ENCODE data around the gene BBOF1. TPM values are rescaled to one million over a fixed set of nuclear protein-coding genes. Genes with fewer than 3 reads are reported as not detected.

The BBOF1 gene
- total and polyA plus RNA-seq, 3 experiments from 2014 or later: 1.3 to 4.9 (median 1.9) TPM

GRCh38 chr14:74065746-74066575 lies 46.8 kb downstream of the BBOF1 start:
- no peak for DNase-seq
- Histone ChIP-seq H3K4me3 (ENCODE audit: low read length) (no peak overlapping the region), H3K36me3 (ENCODE audit: insufficient read depth, low read length) (peaks cover 5% of the 10 kb centered on the region), H3K9me3 (ENCODE audit: low read length) (no peaks in the 10 kb centered on the region), H3K27me3 (ENCODE audit: insufficient read depth, low read length, poor library complexity, severe bottlenecking) (no peaks in the 10 kb centered on the region), H3K27ac (ENCODE audit: low read depth, low read length) (no peak overlapping the region), H3K4me1 (ENCODE audit: insufficient read depth, low read length) (no peaks in the 10 kb centered on the region)
- CTCF ChIA-PET: no interaction called here
- Mint-ChIP-seq H3K4me3 (no peak overlapping the region), H3K9me3 (no peaks in the 10 kb centered on the region), H3K27ac (no peak overlapping the region), H3K4me1 (no peaks in the 10 kb centered on the region), H3K36me3 (peaks cover 7 to 75% (median 10%) of the 10 kb centered on the region in 3 donors), H3K27me3 (no peaks in the 10 kb centered on the region)
- POLR2A ChIA-PET: no interaction called here

DNA sequence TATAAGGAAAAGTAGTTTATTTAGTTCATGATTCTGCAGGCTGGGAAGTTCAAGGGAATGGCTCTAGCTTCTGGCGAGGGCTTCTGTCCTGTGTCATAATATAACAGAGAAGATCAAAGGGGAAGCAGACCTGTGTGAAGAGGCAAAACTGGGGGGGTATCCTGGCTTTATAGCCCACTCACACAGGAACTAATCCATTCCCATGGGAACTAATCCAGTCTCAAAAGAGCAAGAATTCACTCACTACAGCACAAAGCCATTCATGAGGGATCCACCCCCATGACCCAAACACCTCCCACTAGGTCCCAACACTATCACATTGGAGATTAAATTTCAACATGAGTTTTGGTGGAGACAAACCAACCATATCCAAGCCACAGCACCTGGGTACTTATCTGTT lies 58.3 kb downstream of the BBOF1 start:
- POLR2A ChIA-PET: no interaction called here
- CTCF ChIA-PET: no interaction called here
- Histone ChIP-seq H3K27me3 (ENCODE audit: insufficient read depth, low read length, poor library complexity, severe bottlenecking) (no peaks in the 10 kb centered on the region), H3K27ac (ENCODE audit: low read depth, low read length) (no peak overlapping the region), H3K4me1 (ENCODE audit: insufficient read depth, low read length) (no peaks in the 10 kb centered on the region), H3K4me3 (ENCODE audit: low read length) (no peak overlapping the region), H3K36me3 (ENCODE audit: insufficient read depth, low read length) (peaks cover 3% of the 10 kb centered on the region), H3K9me3 (ENCODE audit: low read length) (no peaks in the 10 kb centered on the region)
- H3K4me1 Mint-ChIP-seq: peaks cover 0 to 6% (median 2%) of the 10 kb centered on the region in 3 donors
- H3K36me3 Mint-ChIP-seq: peaks cover 0 to 12% (median 7%) of the 10 kb centered on the region in 3 donors
- DNase-seq: no peak
- no peaks in the 10 kb centered on the region for H3K27me3 Mint-ChIP-seq
- H3K4me3 Mint-ChIP-seq: peak overlapping the region in 2 of 7 donors; percentile 4 to 28
- no peaks in the 10 kb centered on the region for H3K9me3 Mint-ChIP-seq
- peak overlapping the region in 1 of 8 donors; percentile 23 for H3K27ac Mint-ChIP-seq

DNA sequence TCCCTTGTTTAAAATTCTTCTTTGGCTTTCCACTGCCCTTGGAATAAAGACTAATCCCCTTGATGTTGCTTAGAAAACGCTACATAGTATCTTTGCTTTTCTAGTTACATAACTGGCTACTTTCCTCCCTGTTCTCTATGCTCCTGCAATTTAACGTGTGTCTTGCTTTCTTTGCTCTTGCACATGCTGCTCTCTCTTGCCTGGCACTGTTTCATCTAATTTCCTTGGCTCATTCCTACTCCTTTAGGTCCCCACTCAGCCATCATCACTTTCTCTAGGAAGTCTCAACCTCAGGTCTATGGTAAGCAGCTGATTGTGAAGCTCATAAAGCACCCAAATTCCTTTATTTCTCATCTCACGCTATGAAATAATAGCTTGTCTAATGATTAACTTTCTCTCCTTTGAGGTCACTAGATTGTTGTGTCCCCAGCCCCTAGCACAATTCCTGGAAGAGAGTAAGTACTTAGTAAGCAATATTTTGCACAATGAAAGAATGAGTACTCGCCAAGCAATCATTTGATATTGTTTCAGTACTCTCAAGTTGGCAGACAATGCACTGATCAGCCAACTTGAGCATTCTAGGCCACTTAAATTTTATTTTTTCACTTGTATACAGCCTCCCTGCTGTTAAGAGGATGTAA lies 61.8 kb downstream of the BBOF1 start:
- Histone ChIP-seq H3K4me1 (ENCODE audit: insufficient read depth, low read length) (peaks cover 19% of the 10 kb centered on the region), H3K9me3 (ENCODE audit: low read length) (no peaks in the 10 kb centered on the region), H3K4me3 (ENCODE audit: low read length) (no peak overlapping the region), H3K36me3 (ENCODE audit: insufficient read depth, low read length) (no peaks in the 10 kb centered on the region), H3K27me3 (ENCODE audit: insufficient read depth, low read length, poor library complexity, severe bottlenecking) (no peaks in the 10 kb centered on the region), H3K27ac (ENCODE audit: low read depth, low read length) (no peak overlapping the region)
- H3K27ac Mint-ChIP-seq: no peak overlapping the region
- H3K4me3 Mint-ChIP-seq: peak overlapping the region in 1 of 7 donors; percentile 2
- peaks cover 0 to 5% of the 10 kb centered on the region in 2 donors for H3K27me3 Mint-ChIP-seq
- ChIA-PET POLR2A (no interaction called here), CTCF (no interaction called here)
- peaks cover 0 to 10% (median 7%) of the 10 kb centered on the region in 3 donors for H3K36me3 Mint-ChIP-seq
- H3K4me1 Mint-ChIP-seq: peaks cover 26 to 32% (median 27%) of the 10 kb centered on the region in 3 donors
- H3K9me3 Mint-ChIP-seq: no peaks in the 10 kb centered on the region
- no peak for DNase-seq

DNA sequence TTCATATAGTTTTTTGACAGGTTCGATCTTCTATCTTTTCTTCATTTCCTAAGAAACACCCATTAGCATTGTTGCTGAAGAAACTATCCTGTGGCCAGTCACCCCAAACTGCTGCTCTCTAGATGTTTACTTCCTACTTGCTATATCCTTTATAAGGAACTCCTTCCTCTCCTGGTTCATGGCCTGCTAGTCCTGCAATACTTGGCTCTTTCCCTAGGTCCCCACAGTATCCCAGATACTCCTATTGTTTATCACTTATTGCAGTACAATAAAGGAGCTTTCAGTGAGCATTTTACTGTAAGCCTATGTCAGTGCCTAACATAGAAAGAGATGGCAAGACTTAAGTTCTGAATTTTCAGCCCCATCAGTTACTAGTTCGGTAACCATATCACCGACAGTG lies 62.3 kb downstream of the BBOF1 start:
- H3K4me1 Mint-ChIP-seq: peaks cover 29 to 35% (median 29%) of the 10 kb centered on the region in 3 donors
- no peaks in the 10 kb centered on the region for H3K9me3 Mint-ChIP-seq
- peaks cover 0 to 5% of the 10 kb centered on the region in 2 donors for H3K27me3 Mint-ChIP-seq
- H3K36me3 Mint-ChIP-seq: peaks cover 0 to 10% (median 7%) of the 10 kb centered on the region in 3 donors
- H3K4me3 Mint-ChIP-seq: no peak overlapping the region
- Histone ChIP-seq H3K27ac (ENCODE audit: low read depth, low read length) (no peak overlapping the region), H3K9me3 (ENCODE audit: low read length) (no peaks in the 10 kb centered on the region), H3K4me1 (ENCODE audit: insufficient read depth, low read length) (peaks cover 25% of the 10 kb centered on the region), H3K36me3 (ENCODE audit: insufficient read depth, low read length) (no peaks in the 10 kb centered on the region), H3K27me3 (ENCODE audit: insufficient read depth, low read length, poor library complexity, severe bottlenecking) (no peaks in the 10 kb centered on the region), H3K4me3 (ENCODE audit: low read length) (no peak overlapping the region)
- ChIA-PET CTCF (no interaction called here), POLR2A (no interaction called here)
- H3K27ac Mint-ChIP-seq: no peak overlapping the region
- no peak for DNase-seq

GRCh38 chr14:74083161-74083560 lies 64.0 kb downstream of the BBOF1 start:
- peak overlapping the region; percentile 84 for H3K4me3 ChIP-seq (ENCODE audit: low read length)
- H3K4me1 ChIP-seq (ENCODE audit: insufficient read depth, low read length): peaks cover 26% of the 10 kb centered on the region
- peaks cover 0 to 10% (median 5%) of the 10 kb centered on the region in 3 donors for H3K36me3 Mint-ChIP-seq
- ChIA-PET CTCF (interaction anchor here (1.0 kb wide), 1 partner anchor 11 kb away, joined by 3 read pairs; no protein-coding TSS in a partner anchor), POLR2A (interaction anchor here (0.5 kb wide), 1 partner anchor 295 kb away, joined by 3 read pairs; no protein-coding TSS in a partner anchor)
- no peak for DNase-seq
- H3K27me3 ChIP-seq (ENCODE audit: insufficient read depth, low read length, poor library complexity, severe bottlenecking): no peaks in the 10 kb centered on the region
- H3K9me3 ChIP-seq (ENCODE audit: low read length): no peaks in the 10 kb centered on the region
- peak overlapping the region in 4 of 8 donors; percentile 22 to 82 (median 52) for H3K27ac Mint-ChIP-seq
- no peaks in the 10 kb centered on the region for H3K36me3 ChIP-seq (ENCODE audit: insufficient read depth, low read length)
- no peak overlapping the region for H3K27ac ChIP-seq (ENCODE audit: low read depth, low read length)
- H3K9me3 Mint-ChIP-seq: no peaks in the 10 kb centered on the region
- H3K4me3 Mint-ChIP-seq: peak overlapping the region; percentile 86 to 100 (median 99)
- H3K27me3 Mint-ChIP-seq: peaks cover 0 to 5% of the 10 kb centered on the region in 2 donors
- peaks cover 29 to 40% (median 30%) of the 10 kb centered on the region in 3 donors for H3K4me1 Mint-ChIP-seq

DNA sequence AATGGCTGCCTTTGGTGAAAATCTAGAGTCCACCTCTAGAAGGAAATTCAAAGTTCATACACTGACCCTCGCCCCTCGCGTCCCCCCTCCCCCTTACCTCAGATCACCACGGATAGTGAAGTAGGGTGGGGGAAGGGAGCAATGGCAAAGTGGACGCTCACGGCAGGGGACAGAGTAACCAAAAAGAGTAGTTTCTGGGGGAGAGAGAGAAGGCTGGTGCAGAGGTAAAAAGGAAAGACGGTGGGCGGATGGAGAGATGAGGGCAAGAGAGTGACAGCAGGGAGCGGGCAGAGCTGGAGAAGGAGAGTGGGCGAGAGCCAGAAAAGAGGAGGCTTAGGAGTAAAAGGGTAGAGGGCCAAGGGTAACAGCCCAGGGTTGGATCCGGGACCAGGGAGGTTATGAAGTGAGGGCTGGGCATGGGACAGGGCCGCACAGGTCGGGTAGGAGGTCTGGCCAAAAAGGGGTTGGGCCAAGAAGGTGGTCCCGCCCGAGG lies 64.7 kb downstream of the BBOF1 start:
- H3K9me3 Mint-ChIP-seq: no peaks in the 10 kb centered on the region
- Histone ChIP-seq H3K27ac (ENCODE audit: low read depth, low read length) (peak overlapping the region; percentile 68), H3K4me1 (ENCODE audit: insufficient read depth, low read length) (peaks cover 26% of the 10 kb centered on the region), H3K4me3 (ENCODE audit: low read length) (peak overlapping the region; percentile 84), H3K9me3 (ENCODE audit: low read length) (no peaks in the 10 kb centered on the region), H3K27me3 (ENCODE audit: insufficient read depth, low read length, poor library complexity, severe bottlenecking) (no peaks in the 10 kb centered on the region), H3K36me3 (ENCODE audit: insufficient read depth, low read length) (no peaks in the 10 kb centered on the region)
- ChIA-PET CTCF (interaction anchor here (1.0 kb wide), 1 partner anchor 12 kb away, joined by 3 read pairs; no protein-coding TSS in a partner anchor), POLR2A (interaction anchor here (0.5 to 1.0 kb wide), 4 partner anchors 134 to 1898 kb away, joined by 3 read pairs; partner anchors contain the start of genes ACOT2, COQ6 and FAM161B)
- H3K36me3 Mint-ChIP-seq: peaks cover 0 to 12% (median 7%) of the 10 kb centered on the region in 3 donors
- peak overlapping the region; percentile 86 to 100 (median 99) for H3K4me3 Mint-ChIP-seq
- H3K27me3 Mint-ChIP-seq: peaks cover 0 to 5% of the 10 kb centered on the region in 2 donors
- DNase-seq: no peak
- H3K4me1 Mint-ChIP-seq: peaks cover 32 to 44% (median 33%) of the 10 kb centered on the region in 3 donors
- H3K27ac Mint-ChIP-seq: peak overlapping the region; percentile 80 to 99 (median 97)

- DNase-seq: peak; percentile 99 to 100 (median 100)
- H3K36me3 ChIP-seq (ENCODE audit: insufficient read depth, low read length): no peaks in the 10 kb centered on the region
- peak within 1 kb of the TSS; percentile 84 for H3K4me3 ChIP-seq (ENCODE audit: low read length)
- ChIA-PET CTCF (interaction anchor here (1.0 kb wide), 1 partner anchor 12 kb away, joined by 3 read pairs; no protein-coding TSS in a partner anchor), POLR2A (interaction anchor here (0.5 to 1.0 kb wide), 3 partner anchors 134 to 1898 kb away, joined by 3 read pairs; partner anchors contain the start of genes ACOT2, COQ6 and FAM161B)
- Mint-ChIP-seq H3K9me3 (no peaks in the 10 kb centered on the region), H3K27ac (peak within 1 kb of the TSS; percentile 80 to 99 (median 97)), H3K27me3 (peaks cover 0 to 5% of the 10 kb centered on the region in 2 donors), H3K4me1 (peaks cover 36 to 50% (median 38%) of the 10 kb centered on the region in 3 donors), H3K4me3 (peak within 1 kb of the TSS; percentile 86 to 100 (median 99)), H3K36me3 (peaks cover 4 to 15% (median 10%) of the 10 kb centered on the region in 3 donors)
- no peaks in the 10 kb centered on the region for H3K27me3 ChIP-seq (ENCODE audit: insufficient read depth, low read length, poor library complexity, severe bottlenecking)
- H3K9me3 ChIP-seq (ENCODE audit: low read length): no peaks in the 10 kb centered on the region
- peak within 1 kb of the TSS; percentile 68 for H3K27ac ChIP-seq (ENCODE audit: low read depth, low read length)
- peaks cover 26% of the 10 kb centered on the region for H3K4me1 ChIP-seq (ENCODE audit: insufficient read depth, low read length)
Measured at GRCh38 chr14:74084277-74085046, 65.3 kb downstream of the BBOF1 start, which contains the start of the genes ALDH6A1 and LIN52. Gene ALDH6A1 (minus strand): TSS chr14:74084453. CDS start chr14:74084394, 59 bp downstream. Gene LIN52 (plus strand): TSS chr14:74084956. CDS start chr14:74084975, 19 bp downstream.

Measured in CD8-positive, alpha-beta memory T cell (primary cell).